SU-DHL-6 (cell line): ENCODE data around the gene KLHL18.

ENCODE experiments used
- EZH2phosphoT487 ChIP-seq: fragments of 200-600 bp; sonication (generic), shearing (Covaris generic); conservative IDR thresholded peaks from 2 replicates; pipeline ENCODE4 v1.6.1; 2018; ENCODE audit warnings: mild to moderate bottlenecking, antibody characterized with exemption, low read length, moderate library complexity, mixed read lengths
- TF ChIP-seq, protein P1 (sequence below): fragments of 200-600 bp; sonication (generic); IDR thresholded peaks from one replicate; pipeline ENCODE4 v1.5.1; 2017; ENCODE audit warnings: antibody characterized with exemption, mild to moderate bottlenecking, low read length, moderate library complexity; ENCODE audit not compliant: insufficient read depth, poor library complexity, severe bottlenecking

DNA sequence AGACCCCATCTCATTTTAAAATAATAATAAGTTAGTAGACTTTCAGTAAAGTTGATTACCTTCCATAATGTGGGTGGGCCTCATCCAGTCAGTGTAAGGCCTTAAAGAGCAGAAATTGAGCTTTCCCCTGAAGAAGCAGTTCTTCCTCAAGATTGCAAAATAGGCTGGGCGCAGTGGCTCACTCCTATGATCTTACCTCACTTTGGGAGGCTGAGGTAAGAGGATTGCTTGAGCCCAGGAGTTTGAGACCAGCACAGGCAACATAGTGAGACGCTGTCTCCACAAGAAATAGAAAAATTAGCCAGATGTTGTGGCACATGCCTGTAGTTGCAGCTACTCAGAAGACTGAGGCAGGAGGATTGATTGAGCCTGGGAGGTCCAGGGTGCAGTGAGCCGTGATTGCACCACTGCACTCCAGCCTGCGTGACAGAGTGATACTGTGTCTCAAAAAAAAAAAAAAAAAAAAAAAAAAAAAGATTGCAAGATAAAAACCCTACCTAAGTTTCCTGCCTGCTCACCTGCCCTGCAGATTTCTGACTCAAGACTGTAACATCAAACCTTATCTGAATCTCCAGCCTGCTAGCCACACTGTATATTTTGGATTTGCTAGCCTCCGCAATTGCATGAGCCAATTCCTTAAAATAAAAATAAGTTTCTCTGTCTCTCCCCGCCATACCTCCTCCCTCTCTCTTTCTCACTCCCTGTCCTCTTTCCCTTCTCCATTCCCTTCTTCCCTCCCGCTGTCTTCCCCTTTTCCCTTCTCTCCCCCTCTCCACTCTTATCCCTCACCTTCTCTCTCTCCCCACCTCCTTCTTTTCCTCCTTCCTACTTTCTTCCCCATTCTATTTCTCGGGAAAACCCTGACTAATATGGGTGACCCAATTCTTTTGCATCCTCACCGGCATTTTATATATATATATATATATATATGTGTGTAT is 16.9 kb downstream of the KLHL18 start:
- TF ChIP-seq, protein P1, sequence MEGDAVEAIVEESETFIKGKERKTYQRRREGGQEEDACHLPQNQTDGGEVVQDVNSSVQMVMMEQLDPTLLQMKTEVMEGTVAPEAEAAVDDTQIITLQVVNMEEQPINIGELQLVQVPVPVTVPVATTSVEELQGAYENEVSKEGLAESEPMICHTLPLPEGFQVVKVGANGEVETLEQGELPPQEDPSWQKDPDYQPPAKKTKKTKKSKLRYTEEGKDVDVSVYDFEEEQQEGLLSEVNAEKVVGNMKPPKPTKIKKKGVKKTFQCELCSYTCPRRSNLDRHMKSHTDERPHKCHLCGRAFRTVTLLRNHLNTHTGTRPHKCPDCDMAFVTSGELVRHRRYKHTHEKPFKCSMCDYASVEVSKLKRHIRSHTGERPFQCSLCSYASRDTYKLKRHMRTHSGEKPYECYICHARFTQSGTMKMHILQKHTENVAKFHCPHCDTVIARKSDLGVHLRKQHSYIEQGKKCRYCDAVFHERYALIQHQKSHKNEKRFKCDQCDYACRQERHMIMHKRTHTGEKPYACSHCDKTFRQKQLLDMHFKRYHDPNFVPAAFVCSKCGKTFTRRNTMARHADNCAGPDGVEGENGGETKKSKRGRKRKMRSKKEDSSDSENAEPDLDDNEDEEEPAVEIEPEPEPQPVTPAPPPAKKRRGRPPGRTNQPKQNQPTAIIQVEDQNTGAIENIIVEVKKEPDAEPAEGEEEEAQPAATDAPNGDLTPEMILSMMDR, result no peak
- no peak for TF ChIP-seq EZH2phosphoT487
